HEK293 (cell line): Measurements from ENCODE around the gene PRUNE2.

Experiments used
- CTCF ChIA-PET: fragments of 350-600 bp; formaldehyde crosslinking; extraction: SDS; loops from one replicate; lab custom pipeline; 2021; ENCODE audit warnings: antibody characterized with exemption; lab: Yijun Ruan, JAX
- POLR2A ChIA-PET: fragments of 300-600 bp; formaldehyde crosslinking; extraction: SDS; loops from one replicate; lab custom pipeline; 2020; ENCODE audit warnings: antibody characterized with exemption, inconsistent platforms; lab: Yijun Ruan, JAX
- H3K27ac ChIP-seq: fragments of 200-500 bp; sonication (Bioruptor generic); 2 replicates; pipeline ENCODE4 v1.5.1; 2014; ENCODE audit warnings: low read depth, low read length, control low read depth, inconsistent platforms; ENCODE audit errors: extremely low read depth
- H3K36me3 ChIP-seq, 2 experiments: fragments of 200-500 bp in 1 of 2; sonication (Bioruptor generic) in 1 of 2; 1 replicate in 1 of 2; 2 replicates in 1 of 2; pipeline ENCODE4 v1.5.1; 2014 to 2017; ENCODE audit warnings: inconsistent platforms in 2 of 2, low read length in 2 of 2; ENCODE audit not compliant: control insufficient read depth in 2 of 2, insufficient read depth in 1 of 2
- H3K4me1 ChIP-seq: fragments of 200-500 bp; sonication (Bioruptor generic); 2 replicates; pipeline ENCODE4 v1.5.1; 2014; ENCODE audit warnings: mild to moderate bottlenecking, low read length, inconsistent platforms; ENCODE audit not compliant: control insufficient read depth, insufficient read depth
- H3K4me3 ChIP-seq: 2 replicates; pipeline ENCODE4 v1.5.1; 2011; ENCODE audit warnings: low read depth, mild to moderate bottlenecking, control low read depth, low read length, moderate library complexity
- H3K9me3 ChIP-seq: fragments of 200-500 bp; sonication (Bioruptor generic); 2 replicates; pipeline ENCODE4 v1.5.1; 2014; ENCODE audit warnings: low read depth, low read length, inconsistent platforms; ENCODE audit not compliant: control insufficient read depth, insufficient read depth
- GLI4 ChIP-seq: fragments of 450-650 bp; formaldehyde crosslinking; IDR thresholded peaks from 2 replicates; pipeline ENCODE4 v1.5.1; 2016; ENCODE audit warnings: missing biosample characterization, missing genetic modification characterization
- KLF10 ChIP-seq: fragments of 450-650 bp; IDR thresholded peaks from 2 replicates; pipeline ENCODE4 v1.5.1; 2018; ENCODE audit warnings: missing biosample characterization, mild to moderate bottlenecking, missing genetic modification characterization
- PRDM1 ChIP-seq: fragments of 450-650 bp; formaldehyde crosslinking; IDR thresholded peaks from 2 replicates; pipeline ENCODE4; 2016; ENCODE audit warnings: missing biosample characterization, missing genetic modification characterization
- ZBTB17 ChIP-seq: fragments of 450-650 bp; formaldehyde crosslinking; IDR thresholded peaks from 2 replicates; pipeline ENCODE4 v1.5.1; 2016; ENCODE audit warnings: missing biosample characterization, missing genetic modification characterization
- ZFHX2 ChIP-seq: fragments of 450-650 bp; formaldehyde crosslinking; conservative IDR thresholded peaks from 2 replicates; pipeline ENCODE4 v1.5.1; 2016; ENCODE audit warnings: missing biosample characterization, missing genetic modification characterization
- ZFP41 ChIP-seq: fragments of 450-650 bp; formaldehyde crosslinking; IDR thresholded peaks from 2 replicates; pipeline ENCODE4 v1.5.1; 2016; ENCODE audit warnings: missing biosample characterization, missing genetic modification characterization, borderline replicate concordance
- ZFP69B ChIP-seq: fragments of 450-650 bp; formaldehyde crosslinking; IDR thresholded peaks from 2 replicates; pipeline ENCODE4 v1.5.1; 2016; ENCODE audit warnings: missing biosample characterization, missing genetic modification characterization
- ZNF175 ChIP-seq: fragments of 450-650 bp; formaldehyde crosslinking; IDR thresholded peaks from 2 replicates; pipeline ENCODE4 v1.5.1; 2016; ENCODE audit warnings: missing biosample characterization, missing genetic modification characterization
- ZNF184 ChIP-seq: fragments of 450-650 bp; IDR thresholded peaks from 2 replicates; pipeline ENCODE4 v1.5.1; 2018; ENCODE audit warnings: missing biosample characterization, mild to moderate bottlenecking, missing genetic modification characterization
- ZNF214 ChIP-seq: fragments of 450-650 bp; formaldehyde crosslinking; IDR thresholded peaks from 2 replicates; pipeline ENCODE4 v1.5.1; 2017; ENCODE audit warnings: missing biosample characterization, mild to moderate bottlenecking, missing genetic modification characterization, borderline replicate concordance
- ZNF423 ChIP-seq: fragments of 450-650 bp; formaldehyde crosslinking; IDR thresholded peaks from 2 replicates; pipeline ENCODE4 v1.5.1; 2016; ENCODE audit warnings: missing biosample characterization, missing genetic modification characterization
- ZNF521 ChIP-seq: fragments of 450-650 bp; formaldehyde crosslinking; IDR thresholded peaks from 2 replicates; pipeline ENCODE4 v1.5.1; 2017; ENCODE audit warnings: missing biosample characterization, mild to moderate bottlenecking, missing genetic modification characterization
- ZNF544 ChIP-seq: fragments of 450-650 bp; formaldehyde crosslinking; IDR thresholded peaks from 2 replicates; pipeline ENCODE4 v1.5.0; 2017; ENCODE audit warnings: missing biosample characterization, missing genetic modification characterization
- ZNF571 ChIP-seq: fragments of 450-650 bp; formaldehyde crosslinking; IDR thresholded peaks from 2 replicates; pipeline ENCODE4 v1.5.0; 2017; ENCODE audit warnings: missing biosample characterization, missing genetic modification characterization
- ZNF626 ChIP-seq: fragments of 450-650 bp; sonication (Bioruptor Pico); formaldehyde crosslinking; IDR thresholded peaks from 2 replicates; pipeline ENCODE4 v1.5.1; 2018; ENCODE audit warnings: missing biosample characterization, missing genetic modification characterization, inconsistent platforms
- ZNF664 ChIP-seq: fragments of 450-650 bp; formaldehyde crosslinking; IDR thresholded peaks from 2 replicates; pipeline ENCODE4 v1.5.1; 2016; ENCODE audit warnings: missing biosample characterization, missing genetic modification characterization
- ZNF670 ChIP-seq: fragments of 450-650 bp; formaldehyde crosslinking; IDR thresholded peaks from 2 replicates; pipeline ENCODE4 v1.5.1; 2016; ENCODE audit warnings: missing biosample characterization, missing genetic modification characterization, low read depth
- ZNF677 ChIP-seq: fragments of 450-650 bp; IDR thresholded peaks from 2 replicates; pipeline ENCODE4 v1.5.0; 2018; ENCODE audit warnings: missing biosample characterization, mild to moderate bottlenecking, missing genetic modification characterization, moderate library complexity
- TF ChIP-seq, protein P1 (sequence below): fragments of 450-650 bp; formaldehyde crosslinking; IDR thresholded peaks from 2 replicates; pipeline ENCODE4; 2016; ENCODE audit warnings: missing biosample characterization, missing genetic modification characterization
- TF ChIP-seq, protein P2 (sequence below): fragments of 450-650 bp; formaldehyde crosslinking; conservative IDR thresholded peaks from 2 replicates; pipeline ENCODE4 v1.5.1; 2016; ENCODE audit warnings: low read depth, missing biosample characterization, missing genetic modification characterization
- TF ChIP-seq, protein P3 (sequence below): fragments of 450-650 bp; formaldehyde crosslinking; IDR thresholded peaks from 2 replicates; pipeline ENCODE4 v1.5.1; 2017; ENCODE audit warnings: missing biosample characterization, missing genetic modification characterization
- TF ChIP-seq, protein P4 (sequence below): fragments of 450-650 bp; formaldehyde crosslinking; optimal IDR thresholded peaks from 2 replicates; pipeline ENCODE3; 2016; ENCODE audit warnings: missing biosample characterization, mild to moderate bottlenecking, missing genetic modification characterization
- TF ChIP-seq, protein P5 (sequence below): fragments of 450-650 bp; formaldehyde crosslinking; IDR thresholded peaks from 2 replicates; pipeline ENCODE4 v1.5.1; 2016; ENCODE audit warnings: missing biosample characterization, missing genetic modification characterization

PRUNE2 gene

DNA sequence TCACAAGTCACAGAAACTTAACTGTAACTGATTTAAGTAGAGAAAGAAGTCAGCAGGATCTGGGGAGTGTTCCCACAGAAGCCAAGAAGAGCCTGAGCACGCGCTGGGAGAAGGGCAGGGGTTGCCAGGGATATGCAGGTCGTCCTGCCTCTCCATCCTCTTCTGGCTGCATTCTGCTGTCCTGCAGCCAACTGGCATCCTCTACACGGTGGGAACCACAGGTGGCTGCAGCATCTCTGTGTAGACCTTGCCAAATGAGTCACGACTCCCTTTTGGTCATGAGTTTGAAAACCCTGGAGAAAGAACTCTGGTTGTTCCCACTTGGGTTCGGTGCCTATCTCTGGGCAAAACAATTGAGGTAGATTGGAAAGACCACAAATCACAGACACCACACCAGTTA is 180.0 kb downstream of the PRUNE2 start:
- TF ChIP-seq ZNF670 (no peak), ZFP69B (tag by site-specific recombination) (no peak), ZNF544 (tag by site-specific recombination) (no peak)
- TF ChIP-seq, protein P1, sequence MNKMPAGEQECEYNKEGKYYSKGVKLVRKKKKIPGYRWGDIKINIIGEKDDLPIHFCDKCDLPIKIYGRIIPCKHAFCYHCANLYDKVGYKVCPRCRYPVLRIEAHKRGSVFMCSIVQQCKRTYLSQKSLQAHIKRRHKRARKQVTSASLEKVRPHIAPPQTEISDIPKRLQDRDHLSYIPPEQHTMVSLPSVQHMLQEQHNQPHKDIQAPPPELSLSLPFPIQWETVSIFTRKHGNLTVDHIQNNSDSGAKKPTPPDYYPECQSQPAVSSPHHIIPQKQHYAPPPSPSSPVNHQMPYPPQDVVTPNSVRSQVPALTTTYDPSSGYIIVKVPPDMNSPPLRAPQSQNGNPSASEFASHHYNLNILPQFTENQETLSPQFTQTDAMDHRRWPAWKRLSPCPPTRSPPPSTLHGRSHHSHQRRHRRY (tag by site-specific recombination): no peak
- Histone ChIP-seq H3K4me1 (no peaks in the 10 kb centered on the region), H3K4me3 (no peak overlapping the region), H3K27ac (no peak overlapping the region), H3K9me3 (no peaks in the 10 kb centered on the region), H3K36me3 (no peaks in the 10 kb centered on the region)
- ChIA-PET CTCF (no interaction called here), POLR2A (no interaction called here)

DNA sequence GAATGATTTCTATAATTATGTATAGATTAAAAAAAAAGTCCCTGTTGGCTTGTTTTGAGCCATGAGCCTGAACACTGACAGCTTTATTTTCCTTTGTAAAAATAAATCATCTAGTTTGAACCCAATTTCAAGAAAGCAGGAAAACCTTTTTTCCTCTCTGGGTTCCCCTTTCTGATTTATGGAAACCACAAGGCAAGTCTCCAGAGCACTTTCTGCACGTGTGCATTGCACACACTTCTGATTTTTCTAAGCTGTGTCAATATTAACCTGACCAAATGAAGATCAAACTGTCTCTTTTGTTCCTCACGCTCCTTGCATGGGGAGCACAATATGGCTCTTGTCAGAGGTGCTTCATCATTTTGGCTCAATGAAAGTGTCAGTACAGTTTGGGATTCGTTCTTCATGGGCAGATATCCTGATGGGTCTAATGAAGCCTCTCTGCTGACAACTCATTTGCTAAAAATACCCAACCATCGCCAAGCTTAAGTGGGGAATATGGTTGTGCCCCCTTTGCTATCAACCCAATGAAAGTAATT is 180.8 kb downstream of the PRUNE2 start:
- CTCF ChIA-PET: no interaction called here
- Histone ChIP-seq H3K4me1 (no peaks in the 10 kb centered on the region), H3K4me3 (no peak overlapping the region), H3K36me3 (no peaks in the 10 kb centered on the region), H3K27ac (no peak overlapping the region), H3K9me3 (no peaks in the 10 kb centered on the region)
- TF ChIP-seq, protein P2, sequence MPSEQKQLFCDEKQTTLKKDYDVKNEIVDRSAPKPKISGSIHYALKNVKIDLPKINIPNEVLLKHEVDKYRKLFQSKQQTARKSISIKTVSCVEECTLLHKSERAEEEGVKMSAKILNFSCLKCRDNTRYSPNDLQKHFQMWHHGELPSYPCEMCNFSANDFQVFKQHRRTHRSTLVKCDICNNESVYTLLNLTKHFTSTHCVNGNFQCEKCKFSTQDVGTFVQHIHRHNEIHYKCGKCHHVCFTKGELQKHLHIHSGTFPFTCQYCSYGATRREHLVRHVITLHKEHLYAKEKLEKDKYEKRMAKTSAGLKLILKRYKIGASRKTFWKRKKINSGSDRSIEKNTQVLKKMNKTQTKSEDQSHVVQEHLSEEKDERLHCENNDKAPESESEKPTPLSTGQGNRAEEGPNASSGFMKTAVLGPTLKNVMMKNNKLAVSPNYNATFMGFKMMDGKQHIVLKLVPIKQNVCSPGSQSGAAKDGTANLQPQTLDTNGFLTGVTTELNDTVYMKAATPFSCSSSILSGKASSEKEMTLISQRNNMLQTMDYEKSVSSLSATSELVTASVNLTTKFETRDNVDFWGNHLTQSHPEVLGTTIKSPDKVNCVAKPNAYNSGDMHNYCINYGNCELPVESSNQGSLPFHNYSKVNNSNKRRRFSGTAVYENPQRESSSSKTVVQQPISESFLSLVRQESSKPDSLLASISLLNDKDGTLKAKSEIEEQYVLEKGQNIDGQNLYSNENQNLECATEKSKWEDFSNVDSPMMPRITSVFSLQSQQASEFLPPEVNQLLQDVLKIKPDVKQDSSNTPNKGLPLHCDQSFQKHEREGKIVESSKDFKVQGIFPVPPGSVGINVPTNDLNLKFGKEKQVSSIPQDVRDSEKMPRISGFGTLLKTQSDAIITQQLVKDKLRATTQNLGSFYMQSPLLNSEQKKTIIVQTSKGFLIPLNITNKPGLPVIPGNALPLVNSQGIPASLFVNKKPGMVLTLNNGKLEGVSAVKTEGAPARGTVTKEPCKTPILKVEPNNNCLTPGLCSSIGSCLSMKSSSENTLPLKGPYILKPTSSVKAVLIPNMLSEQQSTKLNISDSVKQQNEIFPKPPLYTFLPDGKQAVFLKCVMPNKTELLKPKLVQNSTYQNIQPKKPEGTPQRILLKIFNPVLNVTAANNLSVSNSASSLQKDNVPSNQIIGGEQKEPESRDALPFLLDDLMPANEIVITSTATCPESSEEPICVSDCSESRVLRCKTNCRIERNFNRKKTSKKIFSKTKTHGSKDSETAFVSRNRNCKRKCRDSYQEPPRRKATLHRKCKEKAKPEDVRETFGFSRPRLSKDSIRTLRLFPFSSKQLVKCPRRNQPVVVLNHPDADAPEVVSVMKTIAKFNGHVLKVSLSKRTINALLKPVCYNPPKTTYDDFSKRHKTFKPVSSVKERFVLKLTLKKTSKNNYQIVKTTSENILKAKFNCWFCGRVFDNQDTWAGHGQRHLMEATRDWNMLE: no peak
- no peak for TF ChIP-seq ZNF521
- TF ChIP-seq ZNF214 (tag by site-specific recombination): no peak
- TF ChIP-seq ZFHX2 (tag by site-specific recombination): no peak
- TF ChIP-seq ZNF423 (tag by site-specific recombination): no peak
- TF ChIP-seq ZNF571 (tag by site-specific recombination): no peak
- TF ChIP-seq ZNF184: no peak
- no peak for TF ChIP-seq ZNF677
- TF ChIP-seq KLF10 (tag by site-specific recombination): no peak
- no peak for TF ChIP-seq ZBTB17 (tag by site-specific recombination)
- no peak for TF ChIP-seq ZNF175 (tag by site-specific recombination)
- POLR2A ChIA-PET: no interaction called here

DNA sequence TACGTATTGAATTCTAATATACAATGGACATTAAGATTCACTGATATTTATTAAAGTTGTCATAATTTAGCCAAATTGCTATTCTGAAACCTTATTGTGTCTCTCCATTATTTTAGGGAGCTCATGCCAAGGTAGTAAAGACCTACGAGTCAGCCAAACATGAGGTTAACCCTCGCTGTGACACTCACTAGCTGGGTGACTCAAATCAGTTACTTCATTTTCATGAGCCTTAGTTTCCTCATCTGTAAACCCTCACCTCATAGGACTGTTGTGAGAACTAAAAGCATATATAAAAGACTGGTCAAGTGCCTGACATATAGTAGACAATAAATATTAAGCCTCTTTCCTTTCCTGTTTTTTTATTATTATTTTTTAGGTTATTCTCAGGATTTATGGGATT is 185.7 kb downstream of the PRUNE2 start:
- no peaks in the 10 kb centered on the region for H3K9me3 ChIP-seq
- ChIA-PET POLR2A (no interaction called here), CTCF (interaction anchor here (0.6 to 0.8 kb wide), 2 partner anchors 301 to 511 kb away, joined by 4 to 6 read pairs; no protein-coding TSS in a partner anchor)
- H3K27ac ChIP-seq: no peak overlapping the region
- H3K4me1 ChIP-seq: peaks cover 10% of the 10 kb centered on the region; the same call in 1 of the 2 replicates
- H3K36me3 ChIP-seq: no peaks in the 10 kb centered on the region
- no peak overlapping the region for H3K4me3 ChIP-seq
- no peak for TF ChIP-seq ZNF626 (tag by site-specific recombination)
- TF ChIP-seq, protein P3, sequence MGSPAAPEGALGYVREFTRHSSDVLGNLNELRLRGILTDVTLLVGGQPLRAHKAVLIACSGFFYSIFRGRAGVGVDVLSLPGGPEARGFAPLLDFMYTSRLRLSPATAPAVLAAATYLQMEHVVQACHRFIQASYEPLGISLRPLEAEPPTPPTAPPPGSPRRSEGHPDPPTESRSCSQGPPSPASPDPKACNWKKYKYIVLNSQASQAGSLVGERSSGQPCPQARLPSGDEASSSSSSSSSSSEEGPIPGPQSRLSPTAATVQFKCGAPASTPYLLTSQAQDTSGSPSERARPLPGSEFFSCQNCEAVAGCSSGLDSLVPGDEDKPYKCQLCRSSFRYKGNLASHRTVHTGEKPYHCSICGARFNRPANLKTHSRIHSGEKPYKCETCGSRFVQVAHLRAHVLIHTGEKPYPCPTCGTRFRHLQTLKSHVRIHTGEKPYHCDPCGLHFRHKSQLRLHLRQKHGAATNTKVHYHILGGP: no peak
- no peak for TF ChIP-seq ZFP41
- no peak for TF ChIP-seq ZNF664 (tag by site-specific recombination)
- TF ChIP-seq PRDM1 (tag by site-specific recombination): no peak
- TF ChIP-seq, protein P4, sequence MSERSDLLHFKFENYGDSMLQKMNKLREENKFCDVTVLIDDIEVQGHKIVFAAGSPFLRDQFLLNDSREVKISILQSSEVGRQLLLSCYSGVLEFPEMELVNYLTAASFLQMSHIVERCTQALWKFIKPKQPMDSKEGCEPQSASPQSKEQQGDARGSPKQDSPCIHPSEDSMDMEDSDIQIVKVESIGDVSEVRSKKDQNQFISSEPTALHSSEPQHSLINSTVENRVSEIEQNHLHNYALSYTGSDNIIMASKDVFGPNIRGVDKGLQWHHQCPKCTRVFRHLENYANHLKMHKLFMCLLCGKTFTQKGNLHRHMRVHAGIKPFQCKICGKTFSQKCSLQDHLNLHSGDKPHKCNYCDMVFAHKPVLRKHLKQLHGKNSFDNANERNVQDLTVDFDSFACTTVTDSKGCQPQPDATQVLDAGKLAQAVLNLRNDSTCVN (tag by site-specific recombination): no peak
- TF ChIP-seq, protein P5, sequence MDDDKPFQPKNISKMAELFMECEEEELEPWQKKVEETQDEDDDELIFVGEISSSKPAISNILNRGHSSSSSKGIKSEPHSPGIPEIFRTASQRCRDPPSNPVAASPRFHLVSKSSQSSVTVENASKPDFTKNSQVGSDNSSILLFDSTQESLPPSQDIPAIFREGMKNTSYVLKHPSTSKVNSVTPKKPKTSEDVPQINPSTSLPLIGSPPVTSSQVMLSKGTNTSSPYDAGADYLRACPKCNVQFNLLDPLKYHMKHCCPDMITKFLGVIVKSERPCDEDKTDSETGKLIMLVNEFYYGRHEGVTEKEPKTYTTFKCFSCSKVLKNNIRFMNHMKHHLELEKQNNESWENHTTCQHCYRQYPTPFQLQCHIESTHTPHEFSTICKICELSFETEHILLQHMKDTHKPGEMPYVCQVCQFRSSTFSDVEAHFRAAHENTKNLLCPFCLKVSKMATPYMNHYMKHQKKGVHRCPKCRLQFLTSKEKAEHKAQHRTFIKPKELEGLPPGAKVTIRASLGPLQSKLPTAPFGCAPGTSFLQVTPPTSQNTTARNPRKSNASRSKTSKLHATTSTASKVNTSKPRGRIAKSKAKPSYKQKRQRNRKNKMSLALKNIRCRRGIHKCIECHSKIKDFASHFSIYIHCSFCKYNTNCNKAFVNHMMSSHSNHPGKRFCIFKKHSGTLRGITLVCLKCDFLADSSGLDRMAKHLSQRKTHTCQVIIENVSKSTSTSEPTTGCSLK (tag by site-specific recombination): no peak
- no peak for TF ChIP-seq GLI4 (tag by site-specific recombination)
